Left ventricle myocardium inferior (tissue), 1 donor: ENCODE data around the gene CCDC146. TPM values are rescaled to one million over a fixed set of nuclear protein-coding genes. Genes with fewer than 3 reads are reported as not detected.

Experiments used
- DNase-seq: peaks from one replicate; pipeline ENCODE4 v3.0.0-alpha.2; 2020
- H3K27ac ChIP-seq: fragments of 200-600 bp; replicated peaks from 2 replicates; pipeline ENCODE4 v1.8.0; 2021
- H3K27me3 ChIP-seq: fragments of 200-600 bp; 2 replicates; pipeline ENCODE4 v1.8.0; 2021; ENCODE audit warnings: low read depth
- H3K36me3 ChIP-seq: fragments of 200-600 bp; 2 replicates; pipeline ENCODE4 v1.8.0; 2021
- H3K4me1 ChIP-seq: fragments of 200-600 bp; 2 replicates; pipeline ENCODE4 v1.8.0; 2021
- H3K4me3 ChIP-seq: fragments of 200-600 bp; 2 replicates; pipeline ENCODE4 v1.8.0; 2021; ENCODE audit warnings: mild to moderate bottlenecking, moderate library complexity
- H3K9me3 ChIP-seq: fragments of 200-600 bp; replicated peaks from 2 replicates; pipeline ENCODE4 v1.8.0; 2021
- intact Hi-C: fragments of 100-400 bp; cut with micrococcal nuclease; formaldehyde crosslinking; loops from one replicate; pipeline ENCODE4 v1.11.0; 2022
- total RNA-seq: library from RNA; stranded (reverse); fragmentation: NEBNext Ultra II Directional; extraction: Animal tissue kit (Norgen Biotek cat#: 25700); gene quantifications from one replicate; pipeline ENCODE4 v1.2.1, GENCODE V29; 2021
- TF ChIP-seq, protein P1 (sequence below): fragments of 200-600 bp; IDR thresholded peaks from 2 replicates; pipeline ENCODE4 v1.8.0; 2021; ENCODE audit warnings: antibody characterized with exemption, mild to moderate bottlenecking, borderline replicate concordance
- donor health status: DM: no; HTN: yes; CAD: no; lungs with severe emphysema.

CCDC146 gene
- total RNA-seq, 1 donor from 2014 or later, result 4.7 TPM

GRCh38 chr7:77248154-77248553 is 125.7 kb downstream of the CCDC146 start:
- Histone ChIP-seq H3K4me1 (peaks cover 45% of the 10 kb centered on the region), H3K36me3 (no peaks in the 10 kb centered on the region), H3K4me3 (no peak overlapping the region), H3K27ac (no peak overlapping the region), H3K27me3 (no peaks in the 10 kb centered on the region), H3K9me3 (no peaks in the 10 kb centered on the region)
- no peak for DNase-seq
- TF ChIP-seq, protein P1, sequence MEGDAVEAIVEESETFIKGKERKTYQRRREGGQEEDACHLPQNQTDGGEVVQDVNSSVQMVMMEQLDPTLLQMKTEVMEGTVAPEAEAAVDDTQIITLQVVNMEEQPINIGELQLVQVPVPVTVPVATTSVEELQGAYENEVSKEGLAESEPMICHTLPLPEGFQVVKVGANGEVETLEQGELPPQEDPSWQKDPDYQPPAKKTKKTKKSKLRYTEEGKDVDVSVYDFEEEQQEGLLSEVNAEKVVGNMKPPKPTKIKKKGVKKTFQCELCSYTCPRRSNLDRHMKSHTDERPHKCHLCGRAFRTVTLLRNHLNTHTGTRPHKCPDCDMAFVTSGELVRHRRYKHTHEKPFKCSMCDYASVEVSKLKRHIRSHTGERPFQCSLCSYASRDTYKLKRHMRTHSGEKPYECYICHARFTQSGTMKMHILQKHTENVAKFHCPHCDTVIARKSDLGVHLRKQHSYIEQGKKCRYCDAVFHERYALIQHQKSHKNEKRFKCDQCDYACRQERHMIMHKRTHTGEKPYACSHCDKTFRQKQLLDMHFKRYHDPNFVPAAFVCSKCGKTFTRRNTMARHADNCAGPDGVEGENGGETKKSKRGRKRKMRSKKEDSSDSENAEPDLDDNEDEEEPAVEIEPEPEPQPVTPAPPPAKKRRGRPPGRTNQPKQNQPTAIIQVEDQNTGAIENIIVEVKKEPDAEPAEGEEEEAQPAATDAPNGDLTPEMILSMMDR, result no peak
- intact Hi-C loops, result no loop called here

DNA sequence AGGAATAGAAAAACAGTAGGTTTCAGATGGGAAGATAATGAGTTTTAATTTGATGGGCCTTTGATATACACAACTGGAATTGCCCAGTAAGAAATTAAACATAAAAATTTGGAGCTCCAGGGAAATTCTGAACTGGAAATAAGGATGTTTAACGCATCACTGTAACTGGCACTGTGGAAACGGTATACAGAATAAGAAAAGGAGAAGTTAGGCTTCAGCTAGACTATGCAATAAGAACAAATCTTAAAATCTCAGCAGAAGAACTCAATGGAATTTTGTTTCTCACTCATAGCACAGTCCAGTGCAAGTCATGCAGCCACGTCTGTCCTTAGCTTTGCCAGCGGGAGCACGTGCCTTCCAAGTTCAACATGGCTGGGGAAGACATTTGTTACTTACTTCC is 130.1 kb downstream of the CCDC146 start:
- TF ChIP-seq, protein P1, result no peak

GRCh38 chr7:77253151-77253550 is 130.7 kb downstream of the CCDC146 start:
- H3K4me3 ChIP-seq, result no peak overlapping the region
- intact Hi-C loops, result loop anchor here (10.0 kb wide), 1 partner anchor 62 kb away; no protein-coding TSS in a partner anchor
- H3K9me3 ChIP-seq, result no peaks in the 10 kb centered on the region
- H3K4me1 ChIP-seq, result peaks cover 18% of the 10 kb centered on the region
- no peak overlapping the region for H3K27ac ChIP-seq
- H3K36me3 ChIP-seq, result no peaks in the 10 kb centered on the region
- H3K27me3 ChIP-seq, result no peaks in the 10 kb centered on the region
- TF ChIP-seq, protein P1, result no peak
- no peak for DNase-seq

More for the DNA sequence above, 130.1 kb downstream of the CCDC146 start:
- Histone ChIP-seq H3K4me1 (peaks cover 18% of the 10 kb centered on the region), H3K36me3 (no peaks in the 10 kb centered on the region), H3K27me3 (no peaks in the 10 kb centered on the region), H3K4me3 (no peak overlapping the region), H3K27ac (no peak overlapping the region), H3K9me3 (no peaks in the 10 kb centered on the region)
- DNase-seq, result no peak
- intact Hi-C loops, result loop anchor here (10.0 kb wide), 1 partner anchor 62 kb away; no protein-coding TSS in a partner anchor

GRCh38 chr7:77254429-77254828 is 132.0 kb downstream of the CCDC146 start:
- no peaks in the 10 kb centered on the region for H3K27me3 ChIP-seq
- H3K9me3 ChIP-seq, result no peaks in the 10 kb centered on the region
- peaks cover 25% of the 10 kb centered on the region for H3K4me1 ChIP-seq
- no peaks in the 10 kb centered on the region for H3K36me3 ChIP-seq
- no peak overlapping the region for H3K4me3 ChIP-seq
- no peak for DNase-seq
- TF ChIP-seq, protein P1, result no peak
- no peak overlapping the region for H3K27ac ChIP-seq
- intact Hi-C loops, result loop anchor here (10.0 kb wide), 1 partner anchor 60 kb away; no protein-coding TSS in a partner anchor

DNA sequence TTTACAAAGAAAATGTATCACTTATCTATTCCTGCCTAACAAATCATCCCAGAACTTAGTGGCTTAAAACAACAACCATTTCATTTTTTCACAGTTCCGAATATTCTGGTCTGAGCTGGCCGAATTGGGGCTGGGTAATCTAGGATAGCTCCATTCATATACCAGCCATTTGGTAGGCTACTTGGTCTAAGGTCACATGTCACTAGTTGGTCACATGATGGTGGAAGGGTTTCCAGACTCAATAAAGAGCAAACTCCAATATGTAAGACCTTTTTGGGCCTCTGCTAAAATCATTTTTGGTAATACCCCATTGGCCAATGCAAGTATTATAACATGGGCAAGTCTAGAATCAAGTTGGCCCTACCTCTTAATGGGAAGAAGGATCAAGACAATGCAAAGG is 132.5 kb downstream of the CCDC146 start:
- TF ChIP-seq, protein P1, result no peak
- no peak for DNase-seq
- peaks cover 25% of the 10 kb centered on the region for H3K4me1 ChIP-seq
- H3K27ac ChIP-seq, result no peak overlapping the region
- no peaks in the 10 kb centered on the region for H3K36me3 ChIP-seq
- H3K9me3 ChIP-seq, result no peaks in the 10 kb centered on the region
- intact Hi-C loops, result loop anchor here (10.0 kb wide), 1 partner anchor 60 kb away; no protein-coding TSS in a partner anchor
- no peak overlapping the region for H3K4me3 ChIP-seq
- H3K27me3 ChIP-seq, result no peaks in the 10 kb centered on the region
